GM19438 (cell line): Measurements from ENCODE around the gene HS3ST3B1.
A peak's percentile ranks its signal among the peaks of the same experiment; 100 is the strongest.

ENCODE experiments used
- ATAC-seq: cut with Tn5 transposase; IDR thresholded peaks from one replicate; pipeline ENCODE4 v1.9.1; 2021; ENCODE audit warnings: low read depth; ENCODE audit not compliant: unreplicated experiment

The HS3ST3B1 gene

GRCh38 chr17:14351493-14351892 lies 50.6 kb downstream of the HS3ST3B1 start:
- no peak for ATAC-seq

DNA sequence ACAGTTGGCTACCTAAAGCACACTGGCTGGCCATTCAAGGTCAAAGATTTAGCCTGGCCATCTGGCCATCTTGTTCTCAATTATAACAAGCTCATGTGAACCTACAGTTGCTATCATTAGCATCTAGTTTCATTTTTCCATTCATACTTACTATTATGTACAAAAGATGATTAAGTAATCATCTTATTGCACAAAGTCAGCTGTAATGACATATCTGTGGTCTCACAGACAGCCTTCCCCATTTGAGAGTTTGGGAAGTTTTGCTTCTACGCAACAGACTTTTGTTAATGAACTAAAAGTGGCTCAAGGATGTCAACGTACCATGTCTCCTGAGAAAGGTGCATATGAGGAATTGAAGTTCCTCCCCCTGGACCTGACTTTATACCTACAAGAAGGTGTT lies 51.3 kb downstream of the HS3ST3B1 start:
- no peak for ATAC-seq

- no peak for ATAC-seq
Measured at GRCh38 chr17:14353861-14354474, 53.1 kb downstream of the HS3ST3B1 start.

GRCh38 chr17:14354807-14355206 lies 53.9 kb downstream of the HS3ST3B1 start:
- ATAC-seq, result no peak

GRCh38 chr17:14355556-14355955 lies 54.7 kb downstream of the HS3ST3B1 start:
- no peak for ATAC-seq

DNA sequence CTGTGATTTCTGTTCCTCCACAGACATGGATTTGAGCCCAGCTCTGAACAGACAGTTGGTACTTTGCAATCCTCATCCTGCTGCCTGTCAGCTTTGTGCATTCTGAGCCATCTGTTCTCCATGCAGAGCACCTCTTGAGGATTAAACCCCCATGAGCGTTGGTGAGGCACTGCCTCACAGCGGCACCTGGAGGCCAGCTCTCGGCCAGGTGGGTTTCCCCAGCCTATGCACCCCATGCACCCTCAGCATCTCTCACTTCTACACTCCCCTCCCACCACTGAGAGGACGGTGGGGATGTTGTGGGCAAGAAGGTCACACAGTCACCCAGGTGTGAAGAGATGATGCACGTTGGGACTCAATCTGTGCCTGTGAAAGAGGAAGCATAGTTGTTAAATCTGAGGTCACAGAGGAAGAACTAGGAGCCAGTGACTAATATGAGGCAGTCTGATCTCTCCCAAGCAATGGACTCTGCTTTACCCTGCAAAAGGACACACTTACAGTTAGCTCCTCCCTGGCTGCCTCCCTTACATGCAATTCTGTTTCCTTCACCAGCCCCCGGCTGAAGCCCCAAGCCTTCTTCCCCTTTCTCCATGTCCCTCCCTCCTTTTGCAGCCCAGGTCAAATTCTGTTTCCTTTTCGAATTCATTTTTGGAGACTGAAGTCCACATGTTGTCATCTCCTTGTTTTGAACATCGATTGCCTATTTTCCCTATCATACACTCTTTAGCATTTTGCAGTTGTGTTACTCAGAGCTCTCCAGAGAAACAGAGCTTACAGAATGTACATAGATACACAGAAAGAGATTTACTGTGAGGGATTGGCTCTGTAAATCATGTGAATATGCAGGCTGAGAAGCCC lies 58.5 kb downstream of the HS3ST3B1 start:
- peak; percentile 95 for ATAC-seq

DNA sequence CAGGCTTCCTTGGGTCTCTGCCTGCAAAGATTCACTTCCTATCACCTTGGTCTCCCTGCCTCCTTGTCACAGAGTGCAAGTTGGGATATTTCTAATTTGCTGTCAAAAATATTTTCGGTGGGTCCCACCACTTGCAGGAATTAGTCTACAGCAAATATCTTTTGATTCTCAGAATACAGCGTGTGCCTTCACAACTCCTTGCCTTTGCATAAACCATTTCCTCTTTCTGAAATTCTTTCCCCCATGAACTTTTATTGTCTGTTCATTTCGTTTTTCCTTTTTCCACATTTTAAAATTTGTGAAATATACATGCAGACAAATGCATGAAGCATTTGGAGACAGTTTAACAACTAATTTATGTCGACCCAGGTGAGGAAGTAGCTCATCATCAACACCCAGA lies 60.0 kb downstream of the HS3ST3B1 start:
- no peak for ATAC-seq

DNA sequence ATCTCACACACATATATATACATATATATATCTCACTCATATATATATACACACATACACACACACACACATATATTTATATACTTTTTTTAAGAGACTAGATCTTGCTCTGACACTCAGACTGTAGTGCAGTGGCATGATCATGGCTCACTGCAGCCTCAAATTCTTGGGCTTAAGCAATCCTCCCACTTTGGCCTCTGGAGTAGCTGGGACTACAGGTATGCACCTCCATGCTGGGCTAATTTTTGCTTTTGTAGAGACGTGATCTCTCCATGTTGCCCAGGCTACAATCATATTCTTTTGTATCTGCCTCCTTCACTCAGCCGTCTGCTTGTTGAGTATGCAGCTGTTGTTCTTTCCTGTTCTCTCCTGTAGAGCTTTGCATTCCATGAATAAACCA lies 60.6 kb downstream of the HS3ST3B1 start:
- no peak for ATAC-seq

- ATAC-seq, result no peak
Measured at GRCh38 chr17:14361945-14362508, 61.1 kb downstream of the HS3ST3B1 start.

GRCh38 chr17:14366199-14366598 lies 65.3 kb downstream of the HS3ST3B1 start:
- no peak for ATAC-seq

DNA sequence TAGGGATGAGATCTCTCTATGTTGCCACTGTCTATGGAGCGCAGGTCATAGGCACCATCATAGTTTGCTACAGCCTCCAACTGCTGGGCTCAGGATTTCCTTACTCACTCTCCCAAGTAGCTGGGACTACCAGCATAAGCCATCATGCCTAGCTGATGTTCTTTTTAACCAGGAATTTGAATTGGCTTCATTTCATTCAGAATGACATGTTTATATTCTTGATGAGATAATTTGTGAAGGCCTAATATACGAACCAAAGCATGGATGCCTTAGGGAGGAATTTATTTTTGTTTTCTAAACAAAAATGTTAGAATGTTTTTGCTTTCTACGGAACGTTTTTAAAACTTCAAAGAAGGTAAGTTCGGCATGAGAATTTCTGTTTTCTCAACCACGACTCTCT lies 71.6 kb downstream of the HS3ST3B1 start:
- no peak for ATAC-seq

- no peak for ATAC-seq
Measured at GRCh38 chr17:14372905-14373613, 72.2 kb downstream of the HS3ST3B1 start.

DNA sequence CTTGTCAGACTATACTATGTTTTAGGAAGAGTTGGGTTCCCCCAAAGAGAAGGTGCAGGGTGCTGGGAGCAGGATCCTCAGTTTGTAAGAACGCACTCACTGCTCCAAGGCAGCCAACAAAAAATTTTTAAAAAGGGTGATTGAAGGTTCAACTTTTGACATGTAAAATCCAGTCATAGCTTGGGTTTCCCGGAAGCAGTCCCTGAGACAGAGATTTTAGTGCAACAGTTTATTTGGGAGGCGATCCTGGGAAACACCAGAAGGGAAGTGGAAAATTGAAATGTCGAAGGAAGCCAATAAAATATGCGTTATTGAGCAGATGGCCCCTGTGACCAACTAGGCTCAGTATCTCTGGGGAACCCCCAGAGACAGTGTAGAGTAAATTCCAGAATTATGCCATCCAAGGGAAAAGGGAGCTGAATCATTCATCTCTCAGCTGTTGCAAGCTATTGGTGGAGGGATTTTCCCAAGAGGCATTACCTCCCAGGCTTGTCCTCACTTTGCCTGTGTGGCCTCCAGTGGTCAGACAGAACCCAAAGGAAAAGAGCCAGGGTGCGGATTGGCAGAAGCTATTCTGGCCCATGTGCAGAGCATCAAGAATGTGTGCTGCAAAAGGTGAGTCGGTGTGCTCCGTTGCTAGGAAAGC lies 72.9 kb downstream of the HS3ST3B1 start:
- no peak for ATAC-seq

- no peak for ATAC-seq
Measured at GRCh38 chr17:14374268-14374667, 73.4 kb downstream of the HS3ST3B1 start.

- no peak for ATAC-seq
Measured at GRCh38 chr17:14376666-14377065, 75.8 kb downstream of the HS3ST3B1 start.

- no peak for ATAC-seq
Measured at GRCh38 chr17:14381606-14382005, 80.7 kb downstream of the HS3ST3B1 start.

GRCh38 chr17:14387036-14387435 lies 86.2 kb downstream of the HS3ST3B1 start:
- no peak for ATAC-seq

GRCh38 chr17:14389681-14390080 lies 88.8 kb downstream of the HS3ST3B1 start:
- no peak for ATAC-seq

DNA sequence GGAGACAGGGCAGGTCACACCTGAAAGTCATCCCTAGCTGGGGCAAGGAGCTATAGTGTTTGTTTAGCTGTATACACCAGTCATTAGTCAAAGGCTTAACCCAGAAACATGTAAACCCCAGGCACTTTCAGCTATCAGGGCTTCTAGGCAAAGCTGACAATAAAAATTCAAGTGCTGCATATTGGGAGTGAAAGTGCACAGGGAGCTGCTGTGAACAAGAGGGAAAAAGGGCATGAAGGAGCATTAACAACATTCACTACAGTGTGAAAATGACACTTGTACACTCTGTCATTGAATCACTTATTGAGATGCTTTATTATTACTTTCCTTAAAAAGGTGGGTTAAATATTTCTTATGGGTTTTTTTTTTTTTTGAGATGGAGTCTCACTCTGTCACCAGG lies 92.8 kb downstream of the HS3ST3B1 start:
- no peak for ATAC-seq

- no peak for ATAC-seq
Measured at GRCh38 chr17:14395255-14395654, 94.4 kb downstream of the HS3ST3B1 start.

GRCh38 chr17:14396547-14396946 lies 95.7 kb downstream of the HS3ST3B1 start:
- no peak for ATAC-seq
